Inferior parietal cortex (tissue), 1 donor: ENCODE measurements around the gene HRAS.

Experiments used
- DNase-seq: peaks from one replicate; pipeline ENCODE4 v3.0.0-alpha.2; 2016; ENCODE audit errors: extremely low spot score

The HRAS gene

DNA sequence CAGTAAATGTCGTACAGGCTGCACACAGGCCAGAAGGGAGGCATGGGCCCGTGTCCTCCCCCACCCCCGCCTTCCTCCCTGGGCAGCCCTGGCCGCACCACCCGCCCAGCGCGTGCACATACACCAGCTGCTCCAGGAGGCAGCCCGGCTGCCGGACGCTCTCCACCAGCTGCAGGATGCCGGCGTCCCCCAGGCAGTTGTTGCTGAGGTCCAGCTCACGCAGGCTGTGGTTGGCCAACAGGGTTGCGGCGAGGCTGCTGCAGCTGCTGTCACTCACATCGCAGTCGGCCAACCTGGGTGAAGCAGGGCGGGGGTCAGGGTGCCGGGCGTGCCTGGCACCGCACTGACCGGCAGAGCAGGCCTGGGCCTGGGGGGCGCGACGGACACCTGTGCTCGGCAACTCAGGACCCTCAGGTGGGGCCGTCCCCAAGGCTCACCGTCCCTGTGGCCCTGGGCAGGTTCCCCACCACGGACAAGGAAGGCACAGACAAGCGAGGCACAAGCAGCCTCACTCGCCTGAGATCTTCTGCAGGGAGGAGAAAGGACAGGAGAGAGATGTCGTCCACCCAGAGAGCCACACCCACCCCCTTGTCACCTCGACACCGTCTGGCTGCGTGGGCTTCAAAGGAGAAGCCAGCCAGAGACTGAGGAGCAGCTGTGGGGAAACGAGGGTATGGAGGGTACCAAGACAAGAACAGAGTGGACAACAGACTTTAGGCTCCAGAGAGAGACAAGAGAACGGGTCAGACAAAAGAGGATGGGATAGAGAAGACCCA is 40.4 kb downstream of the HRAS start:
- DNase-seq, result no peak

GRCh38 chr11:492427-493226 is 42.7 kb downstream of the HRAS start:
- no peak for DNase-seq

GRCh38 chr11:491358-491757 is 44.0 kb downstream of the HRAS start:
- no peak for DNase-seq

GRCh38 chr11:490930-491260 is 44.5 kb downstream of the HRAS start:
- no peak for DNase-seq

DNA sequence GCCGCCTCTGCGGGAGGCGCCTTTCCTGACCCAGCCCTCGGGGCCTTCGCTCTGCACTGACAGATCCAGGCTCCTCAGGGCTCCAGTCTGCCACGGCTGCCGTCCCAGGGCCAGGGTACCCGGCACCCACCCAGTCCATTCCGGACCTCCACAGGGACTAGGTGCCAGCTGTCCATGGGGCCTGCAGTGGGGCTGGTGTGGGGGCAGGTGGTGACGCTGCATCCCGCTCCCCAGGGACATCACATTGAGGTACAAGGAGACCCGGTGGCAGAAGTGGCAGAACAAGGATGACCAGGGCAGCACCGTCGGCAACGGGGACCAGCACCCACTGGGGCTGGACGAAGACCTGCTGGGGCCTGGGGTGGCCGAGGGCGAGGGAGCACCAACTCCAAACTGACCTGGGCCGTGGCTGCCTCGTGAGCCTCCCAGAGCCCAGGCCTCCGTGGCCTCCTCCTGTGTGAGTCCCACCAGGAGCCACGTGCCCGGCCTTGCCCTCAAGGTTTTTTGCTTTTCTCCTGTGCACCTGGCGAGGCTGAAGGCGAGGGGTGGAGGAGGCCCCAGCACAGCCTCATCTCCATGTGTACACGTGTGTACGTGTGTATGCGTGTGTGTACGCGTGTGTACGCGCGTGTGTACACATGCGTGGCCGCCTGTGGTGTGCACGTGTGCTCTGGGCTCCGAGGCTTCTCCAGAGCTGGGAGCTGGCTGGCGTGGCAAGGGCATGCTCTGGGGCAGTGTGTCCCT is 45.0 kb downstream of the HRAS start:
- DNase-seq, result no peak

DNA sequence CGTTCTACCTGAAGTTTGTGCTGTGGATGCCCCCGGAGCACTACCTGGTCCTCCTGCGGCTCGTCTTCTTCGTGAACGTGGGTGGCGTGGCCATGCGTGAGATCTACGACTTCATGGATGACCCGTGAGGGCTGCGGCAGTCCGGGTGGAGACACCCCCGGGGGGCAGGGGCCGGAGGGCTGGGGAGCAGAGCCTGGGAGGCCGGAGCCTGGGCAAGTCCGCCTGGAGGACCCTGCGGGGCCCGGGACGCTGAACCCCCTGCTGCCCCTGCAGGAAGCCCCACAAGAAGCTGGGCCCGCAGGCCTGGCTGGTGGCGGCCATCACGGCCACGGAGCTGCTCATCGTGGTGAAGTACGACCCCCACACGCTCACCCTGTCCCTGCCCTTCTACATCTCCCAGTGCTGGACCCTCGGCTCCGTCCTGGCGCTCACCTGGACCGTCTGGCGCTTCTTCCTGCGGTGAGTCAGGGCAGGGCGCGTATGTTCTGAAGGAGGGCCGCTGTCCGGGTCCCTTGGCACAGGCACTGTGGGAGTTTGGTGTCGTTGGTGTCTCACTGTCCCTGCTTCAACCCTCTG is 45.7 kb downstream of the HRAS start:
- no peak for DNase-seq

DNA sequence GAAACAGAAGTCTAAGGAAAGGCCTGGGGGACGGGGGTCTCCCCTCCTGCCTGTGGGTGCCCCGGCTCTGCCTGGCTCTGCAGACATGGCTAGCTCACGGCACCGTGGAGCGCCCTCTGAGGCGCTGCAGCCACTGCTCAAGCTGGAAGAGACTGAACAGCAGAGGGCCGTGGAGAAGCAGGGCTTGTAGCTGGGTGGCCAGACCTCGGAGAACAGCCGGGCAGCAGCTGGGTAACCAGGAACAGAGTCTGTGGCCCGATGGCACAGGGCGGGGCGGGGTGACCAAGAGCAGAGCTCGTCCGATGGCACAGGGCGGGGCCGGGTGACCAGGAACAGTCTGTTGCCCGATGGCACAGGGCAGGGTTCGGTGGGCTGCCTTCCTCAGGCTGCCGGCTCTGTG is 46.4 kb downstream of the HRAS start:
- no peak for DNase-seq

DNA sequence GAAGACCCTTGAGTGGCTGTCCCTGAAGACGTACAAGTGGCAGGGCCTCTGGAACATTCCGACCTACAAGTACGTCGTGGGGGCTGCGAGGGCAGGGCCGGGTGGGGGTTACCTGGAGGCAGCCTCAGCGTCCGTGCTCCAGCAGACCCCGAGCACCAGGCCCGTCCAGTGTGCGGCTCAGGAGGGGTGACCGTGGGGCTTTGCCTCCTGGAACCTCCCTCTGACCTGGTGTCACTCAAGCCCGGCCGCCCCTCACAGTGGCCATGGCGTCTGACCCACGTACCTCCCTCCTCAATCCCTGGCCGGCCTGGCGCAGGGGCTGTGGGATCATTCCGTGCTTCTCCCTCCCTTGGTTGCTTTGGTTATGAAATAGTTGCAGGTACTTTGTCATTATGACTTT is 46.8 kb downstream of the HRAS start:
- no peak for DNase-seq

- DNase-seq, result no peak
Measured at GRCh38 chr11:488062-488461, 47.3 kb downstream of the HRAS start.

- no peak for DNase-seq
Measured at GRCh38 chr11:487571-488021, 47.8 kb downstream of the HRAS start.

GRCh38 chr11:486189-486588 is 49.2 kb downstream of the HRAS start:
- DNase-seq, result no peak

GRCh38 chr11:484616-485015 is 50.8 kb downstream of the HRAS start:
- no peak for DNase-seq
